ENCODE measurements around the gene CHMP5.

DNA sequence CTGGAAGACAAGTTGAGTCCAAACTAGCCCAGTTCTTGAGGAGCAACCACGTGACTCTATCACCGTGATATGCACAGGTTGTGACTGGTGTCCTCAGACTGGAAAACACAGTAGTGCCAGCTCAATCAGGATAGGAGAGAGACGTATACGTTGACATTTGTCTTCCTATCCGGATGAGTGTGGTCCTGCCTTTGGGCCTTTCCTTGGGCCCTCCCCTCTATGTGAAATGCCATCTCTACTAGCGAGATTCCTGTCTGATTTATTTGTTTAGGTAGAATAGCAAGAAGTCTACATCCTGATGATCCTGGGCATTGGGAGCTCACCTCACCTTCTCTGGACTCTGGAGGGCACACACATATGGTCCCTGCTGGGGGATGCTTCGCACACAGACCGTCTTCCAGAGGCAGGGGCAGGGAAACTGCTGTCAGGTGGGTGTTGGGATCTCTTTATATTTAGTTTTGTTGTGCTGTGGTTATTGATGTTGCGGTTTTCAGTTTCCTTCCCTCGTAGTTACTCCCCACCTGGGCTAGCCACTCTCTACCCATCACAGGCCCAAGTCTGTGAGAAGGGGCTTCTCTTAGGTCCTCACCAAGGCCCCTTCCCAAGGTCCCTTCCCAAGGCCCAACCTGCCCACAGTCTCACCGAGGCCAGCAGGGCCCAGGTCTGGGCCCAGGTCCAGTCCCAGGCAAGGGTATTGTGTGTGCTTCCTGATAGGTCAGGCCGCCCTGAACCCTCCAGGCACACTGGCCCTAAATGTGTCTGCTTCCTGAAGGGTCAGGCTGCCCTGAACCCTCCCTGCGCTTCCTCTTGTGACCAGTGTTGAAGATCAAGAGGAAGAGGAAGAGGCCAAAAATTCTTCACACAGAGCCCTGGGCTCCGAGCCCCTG is 43.9 kb upstream of the CHMP5 start:
- TF ChIP-seq, protein P1, sequence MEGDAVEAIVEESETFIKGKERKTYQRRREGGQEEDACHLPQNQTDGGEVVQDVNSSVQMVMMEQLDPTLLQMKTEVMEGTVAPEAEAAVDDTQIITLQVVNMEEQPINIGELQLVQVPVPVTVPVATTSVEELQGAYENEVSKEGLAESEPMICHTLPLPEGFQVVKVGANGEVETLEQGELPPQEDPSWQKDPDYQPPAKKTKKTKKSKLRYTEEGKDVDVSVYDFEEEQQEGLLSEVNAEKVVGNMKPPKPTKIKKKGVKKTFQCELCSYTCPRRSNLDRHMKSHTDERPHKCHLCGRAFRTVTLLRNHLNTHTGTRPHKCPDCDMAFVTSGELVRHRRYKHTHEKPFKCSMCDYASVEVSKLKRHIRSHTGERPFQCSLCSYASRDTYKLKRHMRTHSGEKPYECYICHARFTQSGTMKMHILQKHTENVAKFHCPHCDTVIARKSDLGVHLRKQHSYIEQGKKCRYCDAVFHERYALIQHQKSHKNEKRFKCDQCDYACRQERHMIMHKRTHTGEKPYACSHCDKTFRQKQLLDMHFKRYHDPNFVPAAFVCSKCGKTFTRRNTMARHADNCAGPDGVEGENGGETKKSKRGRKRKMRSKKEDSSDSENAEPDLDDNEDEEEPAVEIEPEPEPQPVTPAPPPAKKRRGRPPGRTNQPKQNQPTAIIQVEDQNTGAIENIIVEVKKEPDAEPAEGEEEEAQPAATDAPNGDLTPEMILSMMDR (IDR thresholded peaks at IDR 0.05), result no peak
- TF ChIP-seq EZH2phosphoT487 (IDR thresholded peaks at IDR 0.05; ENCODE audit: borderline replicate concordance, low read depth), result no peak
- TF ChIP-seq RAD21 (IDR thresholded peaks at IDR 0.05; ENCODE audit: low read length), result no peak
- TF ChIP-seq, protein P2, sequence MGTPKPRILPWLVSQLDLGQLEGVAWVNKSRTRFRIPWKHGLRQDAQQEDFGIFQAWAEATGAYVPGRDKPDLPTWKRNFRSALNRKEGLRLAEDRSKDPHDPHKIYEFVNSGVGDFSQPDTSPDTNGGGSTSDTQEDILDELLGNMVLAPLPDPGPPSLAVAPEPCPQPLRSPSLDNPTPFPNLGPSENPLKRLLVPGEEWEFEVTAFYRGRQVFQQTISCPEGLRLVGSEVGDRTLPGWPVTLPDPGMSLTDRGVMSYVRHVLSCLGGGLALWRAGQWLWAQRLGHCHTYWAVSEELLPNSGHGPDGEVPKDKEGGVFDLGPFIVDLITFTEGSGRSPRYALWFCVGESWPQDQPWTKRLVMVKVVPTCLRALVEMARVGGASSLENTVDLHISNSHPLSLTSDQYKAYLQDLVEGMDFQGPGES (IDR thresholded peaks at IDR 0.05; ENCODE audit: low read depth, low read length), result no peak

All from SK-N-SH (cell line).